ENCODE results near the gene PRRC2A.
A peak's percentile ranks its signal among the peaks of the same experiment; 100 is the strongest.

Gene PRRC2A

GRCh38 chr6:31666337-31666965, 45.9 kb downstream of the PRRC2A start:
- DNase-seq, result no peak

GRCh38 chr6:31669676-31670075, 49.2 kb downstream of the PRRC2A start, which contains the start of gene LY6G5B:
LY6G5B (plus strand) TSS chr6:31669976; CDS start chr6:31670951, 975 bp downstream.
- no peak for DNase-seq

DNA sequence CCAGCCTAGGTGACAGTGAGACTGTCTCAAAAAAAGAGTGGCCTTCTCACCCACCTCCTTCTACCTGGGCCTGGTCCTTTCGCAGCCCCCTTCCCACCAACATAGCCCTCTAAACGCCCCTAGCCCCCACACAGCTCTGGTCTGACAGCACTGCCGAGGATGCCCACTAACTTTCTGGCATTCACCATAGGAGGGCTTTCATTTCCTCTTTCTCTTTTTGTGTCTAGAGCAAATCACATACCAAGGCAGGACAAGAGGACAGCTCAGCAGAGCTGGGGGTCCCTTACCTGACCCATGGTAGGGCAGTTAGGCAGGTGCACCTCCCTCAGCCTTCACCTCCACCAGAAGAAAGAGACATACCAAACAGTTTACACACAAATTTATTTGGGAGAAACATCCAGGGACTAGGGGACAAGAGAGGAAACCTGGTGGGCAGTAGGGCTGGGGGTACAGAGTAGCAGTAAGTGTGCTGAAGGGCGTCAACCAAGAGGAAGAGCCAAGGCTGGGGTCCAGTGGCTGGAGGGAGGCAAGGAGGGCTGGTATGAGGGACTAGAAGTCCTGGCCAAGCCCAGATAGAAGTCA, 55.9 kb downstream of the PRRC2A start:
- no peak for DNase-seq

DNA sequence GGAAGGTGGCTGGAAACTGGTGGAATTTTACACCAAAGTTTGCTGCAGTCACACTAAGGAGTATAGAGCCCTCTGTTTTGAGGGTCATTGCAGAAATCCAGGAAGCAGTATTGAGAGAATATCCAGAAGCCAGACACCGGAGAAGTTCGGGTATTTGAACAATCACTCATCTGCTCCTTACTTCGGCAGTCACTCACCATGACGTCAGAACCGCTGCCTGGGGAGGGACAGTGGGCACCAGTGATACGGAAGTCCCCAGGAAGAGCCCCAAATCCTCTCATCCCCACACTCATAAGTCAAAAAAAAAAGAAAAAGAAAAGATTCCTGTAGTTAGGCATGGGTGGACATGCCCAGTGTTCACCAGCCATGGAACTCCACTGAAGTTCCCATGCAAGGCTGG, 56.4 kb downstream of the PRRC2A start:
- no peak for DNase-seq

DNA sequence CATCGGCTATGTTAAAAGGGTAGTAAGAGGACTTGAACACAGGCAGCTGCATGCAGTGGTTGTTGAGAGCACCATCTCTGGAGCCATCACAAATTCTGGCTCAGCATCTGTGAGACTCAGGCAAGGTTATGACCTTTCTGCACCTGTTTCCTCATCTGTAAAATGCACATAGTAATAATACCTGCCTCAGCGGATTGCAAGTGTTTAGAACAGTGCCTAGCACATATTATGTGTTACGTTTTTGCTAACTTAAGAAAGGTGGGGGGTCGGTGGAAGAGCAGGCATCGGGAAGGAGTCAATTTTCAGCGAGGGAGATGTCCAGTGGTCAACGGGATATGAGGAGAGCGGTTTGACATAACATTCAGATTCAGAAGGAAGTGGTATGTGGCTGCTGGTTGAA, 57.4 kb downstream of the PRRC2A start:
- DNase-seq, result no peak

DNA sequence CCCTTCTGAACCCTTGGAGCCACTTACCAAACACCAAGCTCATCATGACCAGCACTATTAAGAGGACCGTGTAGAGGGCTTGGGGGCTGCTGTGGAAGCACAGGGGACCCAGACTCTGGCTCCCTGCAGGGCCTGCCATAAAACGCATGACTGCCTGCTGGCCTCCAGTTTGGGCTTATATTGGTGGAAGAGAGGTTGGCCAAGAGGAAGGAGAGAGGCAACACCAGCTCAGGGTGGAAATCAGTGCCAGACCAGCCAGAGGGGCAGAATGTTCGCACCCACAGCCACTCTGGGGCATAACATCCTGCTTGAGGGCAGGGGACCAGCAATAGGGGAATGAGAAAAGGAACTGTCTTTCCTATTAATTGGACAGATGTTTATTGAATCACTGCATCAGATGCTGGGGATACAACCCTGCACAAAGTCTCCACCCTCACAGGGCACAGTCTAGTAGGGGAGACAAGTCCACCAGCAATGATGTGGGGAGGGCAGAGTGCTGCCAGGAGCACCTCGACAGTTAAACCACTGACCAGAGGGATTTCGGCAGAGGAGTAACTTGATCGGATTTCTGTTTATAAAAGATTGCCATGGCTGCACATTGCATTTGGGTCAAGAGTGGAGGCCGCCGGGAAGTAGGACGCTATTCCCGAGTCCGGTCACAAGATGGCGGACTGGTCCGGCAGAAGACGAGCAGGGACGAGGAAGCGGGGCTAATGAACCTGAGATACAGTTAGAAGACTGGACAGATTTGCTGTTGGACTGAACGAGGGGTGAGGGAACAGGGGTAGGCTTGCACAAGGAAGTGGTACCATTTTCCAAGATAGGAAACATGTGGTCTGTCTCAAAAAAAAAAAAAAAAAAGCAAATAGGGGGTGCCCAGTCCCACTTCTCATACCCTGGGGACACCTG, 60.0 kb downstream of the PRRC2A start, which contains the start of gene LY6G5C:
TSS of gene LY6G5C (minus strand) at position 842 of the 909 bp plus-strand sequence. CDS start at position 148, 694 bp downstream.
- DNase-seq, result peak; percentile 6 to 77 (median 58)

DNA sequence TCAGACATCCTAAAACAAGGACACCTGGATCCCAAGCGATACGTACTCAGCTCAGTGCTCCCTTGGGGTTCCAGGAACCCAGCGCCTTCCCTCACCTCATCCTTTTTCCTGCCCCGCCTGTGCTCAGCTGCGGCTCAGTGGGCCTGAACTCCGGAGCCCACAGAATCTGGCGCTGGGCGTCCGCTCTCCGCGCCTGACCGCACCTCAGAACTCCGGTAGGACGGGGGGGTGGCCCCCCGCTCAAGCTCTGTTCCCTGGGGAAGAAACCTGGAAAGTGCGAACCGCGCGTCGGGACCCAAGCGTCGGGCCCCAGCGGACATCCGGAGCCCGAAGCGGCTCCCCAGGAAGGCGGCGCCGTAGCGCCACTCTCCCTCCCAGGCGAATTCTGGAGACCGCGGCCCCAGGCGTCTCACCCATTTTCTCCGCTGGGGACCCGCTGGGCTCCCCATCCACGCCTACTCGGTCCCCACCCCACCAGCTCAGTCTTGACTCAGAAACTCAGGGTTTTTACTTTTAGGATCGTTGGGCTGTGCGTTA, 60.7 kb downstream of the PRRC2A start:
- DNase-seq, result peak in 7 of 14 donors; percentile 13 to 59 (median 33)

- no peak for DNase-seq
These were observed 63.1 kb downstream of the PRRC2A start for GRCh38 chr6:31683591-31683990.

- DNase-seq, result no peak
These were observed 66.0 kb downstream of the PRRC2A start for GRCh38 chr6:31686483-31686882.

DNA sequence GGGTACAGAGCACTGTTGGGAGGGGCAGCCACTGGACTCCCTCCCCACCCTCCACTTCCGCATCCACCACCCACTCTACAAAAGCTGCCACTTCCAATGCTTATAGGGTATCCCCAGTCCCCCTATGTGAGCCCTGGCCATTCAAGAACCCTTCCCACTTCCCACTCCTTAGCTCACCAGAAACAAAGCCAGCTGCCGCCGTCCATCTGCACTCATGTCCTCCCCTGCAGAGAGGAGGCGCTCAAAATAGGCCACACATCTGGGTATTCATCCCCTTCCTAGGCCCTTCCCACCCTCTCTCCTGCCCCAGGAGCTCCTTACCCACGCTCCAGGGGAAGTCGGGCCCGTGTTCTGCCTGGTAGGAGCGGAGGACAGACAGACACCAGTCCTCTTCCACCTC, 66.8 kb downstream of the PRRC2A start:
- no peak for DNase-seq
